ENCODE data around the gene ZBP1.

ZBP1 gene

GRCh38 chr20:57658833-57659516 is 38.7 kb upstream of the ZBP1 start:
- DNase-seq, result no peak

DNA sequence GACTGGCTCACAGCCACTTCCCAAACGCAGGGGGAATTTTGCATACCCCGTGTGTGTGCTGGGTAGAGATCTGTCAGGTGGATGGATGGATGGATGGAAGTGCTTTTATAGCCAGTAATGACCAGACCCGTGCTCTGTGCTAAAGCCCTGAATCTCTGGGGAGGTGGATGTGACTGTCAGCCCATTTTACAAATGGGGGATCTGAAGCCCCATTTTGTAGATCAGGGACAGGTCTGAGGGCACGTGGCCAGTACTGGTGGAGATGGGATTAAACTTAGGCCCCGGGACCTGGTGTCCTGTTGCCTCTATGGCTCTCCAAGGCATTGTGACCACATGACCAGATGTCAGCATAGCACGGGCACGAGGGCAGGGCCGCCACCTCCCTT is 38.2 kb upstream of the ZBP1 start:
- DNase-seq, result no peak

DNA sequence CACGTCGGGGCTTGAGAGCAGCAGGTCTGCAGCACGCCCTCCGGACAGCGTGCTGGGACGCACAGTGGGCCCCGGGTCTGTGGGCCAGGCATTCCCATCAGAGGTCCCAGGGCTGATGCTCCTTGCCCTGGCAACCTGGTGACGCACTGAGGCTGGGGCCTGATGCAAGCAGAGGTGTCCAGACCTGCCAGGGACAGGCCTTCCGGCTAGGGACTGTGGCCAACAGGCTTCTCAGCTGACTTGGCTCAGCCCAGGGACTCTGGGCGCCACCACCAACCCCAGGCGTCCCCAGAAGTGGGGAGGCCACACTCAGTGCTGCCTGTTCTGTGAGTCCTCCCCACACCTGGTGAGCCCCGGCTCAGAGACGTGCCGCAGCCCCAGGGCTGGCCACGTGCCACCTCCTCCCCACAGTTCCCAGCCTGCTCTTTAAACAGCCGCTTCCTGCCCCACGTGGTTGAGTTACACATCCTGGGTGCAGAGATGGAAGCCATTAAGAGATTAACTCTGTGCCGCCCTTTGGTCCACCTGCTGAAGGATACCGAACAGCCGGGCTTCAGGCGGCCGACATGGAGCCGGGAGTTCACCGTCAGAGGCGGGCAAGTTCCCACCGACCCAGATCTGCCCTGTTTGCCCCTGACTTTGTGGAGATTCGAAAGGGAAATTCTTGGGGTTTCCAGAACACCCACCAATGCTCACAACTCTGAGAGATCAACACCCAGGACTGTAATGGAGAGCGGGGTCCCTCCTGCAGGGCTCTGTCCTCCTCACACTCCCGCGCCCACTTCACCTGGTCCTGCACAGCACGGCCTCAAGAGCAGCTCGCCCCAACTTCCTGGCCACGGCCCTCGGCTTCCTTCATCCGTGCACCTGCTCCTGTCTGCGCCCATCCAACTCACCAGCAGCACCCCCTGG is 37.6 kb upstream of the ZBP1 start:
- DNase-seq, result peak in 4 of 56 donors; percentile 18 to 60 (median 36)

GRCh38 chr20:57656821-57657534 is 36.8 kb upstream of the ZBP1 start:
- DNase-seq, result no peak

- no peak for DNase-seq
These were observed 36.1 kb upstream of the ZBP1 start for GRCh38 chr20:57656252-57656820.

- DNase-seq, result no peak
These were observed 35.6 kb upstream of the ZBP1 start for GRCh38 chr20:57655809-57656155.

GRCh38 chr20:57654998-57655808 is 35.0 kb upstream of the ZBP1 start:
- DNase-seq, result no peak

- peak in 15 of 56 donors; percentile 14 to 64 (median 34) for DNase-seq
These were observed 34.3 kb upstream of the ZBP1 start for GRCh38 chr20:57654363-57654997.

DNA sequence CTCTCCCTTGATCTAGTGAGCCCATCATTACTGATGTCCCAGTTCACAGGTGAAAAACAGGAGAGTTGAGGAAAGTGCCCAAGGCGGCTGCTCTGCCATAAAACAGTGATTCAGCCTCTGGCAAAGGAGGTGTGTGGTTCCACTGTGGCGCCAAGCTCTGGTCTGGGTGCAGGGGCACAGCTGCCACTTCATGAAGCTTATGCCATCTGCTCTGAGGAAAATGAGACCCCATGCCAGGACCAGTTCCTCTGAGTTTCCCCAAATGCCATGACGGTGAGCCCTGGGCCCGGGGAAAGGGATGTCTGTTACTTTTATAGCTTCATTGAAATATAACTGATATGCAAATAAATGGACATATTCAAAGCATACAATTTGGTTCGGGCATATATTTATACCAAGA is 33.7 kb upstream of the ZBP1 start:
- DNase-seq, result no peak

GRCh38 chr20:57653546-57653900 is 33.3 kb upstream of the ZBP1 start:
- no peak for DNase-seq

DNA sequence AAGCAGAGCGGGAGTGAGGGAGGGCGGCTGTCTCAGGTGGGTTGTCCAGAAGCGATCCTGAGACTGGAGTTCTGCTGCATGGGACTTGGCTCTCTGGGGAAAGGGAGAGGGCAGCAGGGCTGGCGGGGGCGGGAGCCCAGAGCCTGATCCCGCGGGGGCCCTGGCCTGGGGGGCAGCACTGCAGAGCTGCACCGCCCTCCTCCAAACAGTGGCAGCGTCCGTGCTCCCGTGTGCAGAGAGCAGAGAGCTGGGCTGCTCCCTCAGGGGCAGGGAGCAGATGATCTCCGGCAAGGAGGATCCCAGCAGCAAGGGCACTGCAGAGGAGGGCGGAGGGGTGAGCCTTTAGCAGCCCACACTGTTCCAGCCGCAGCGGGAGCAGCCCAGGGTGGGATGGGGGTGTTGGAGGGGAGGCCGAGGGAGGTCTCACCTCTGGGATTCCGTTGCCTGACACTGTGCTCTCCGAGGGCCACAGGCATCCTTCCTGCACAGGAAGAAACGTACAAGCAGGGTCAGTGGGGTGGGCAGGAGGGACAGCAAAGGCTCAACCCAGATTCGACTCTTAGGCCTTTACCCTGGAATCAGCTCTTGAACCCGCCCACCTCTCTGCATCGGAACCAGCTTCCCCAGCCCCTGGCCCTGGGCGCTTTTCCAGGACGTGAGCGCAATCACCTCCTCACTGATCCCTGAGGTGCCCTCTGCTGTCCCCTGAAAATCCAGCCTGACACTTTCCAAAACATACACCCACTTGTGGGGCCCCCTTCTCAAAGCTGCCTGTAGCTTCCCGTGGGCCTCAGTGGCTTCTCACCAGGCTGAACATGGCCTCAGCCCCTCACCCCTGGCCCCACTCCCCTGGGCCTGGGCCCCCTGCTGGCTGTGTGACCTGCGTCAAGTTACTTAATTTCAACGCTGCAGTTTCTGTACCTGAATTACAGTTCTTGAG is 32.6 kb upstream of the ZBP1 start:
- DNase-seq, result no peak

- DNase-seq, result no peak
These were observed 31.8 kb upstream of the ZBP1 start for GRCh38 chr20:57651881-57652605.

DNA sequence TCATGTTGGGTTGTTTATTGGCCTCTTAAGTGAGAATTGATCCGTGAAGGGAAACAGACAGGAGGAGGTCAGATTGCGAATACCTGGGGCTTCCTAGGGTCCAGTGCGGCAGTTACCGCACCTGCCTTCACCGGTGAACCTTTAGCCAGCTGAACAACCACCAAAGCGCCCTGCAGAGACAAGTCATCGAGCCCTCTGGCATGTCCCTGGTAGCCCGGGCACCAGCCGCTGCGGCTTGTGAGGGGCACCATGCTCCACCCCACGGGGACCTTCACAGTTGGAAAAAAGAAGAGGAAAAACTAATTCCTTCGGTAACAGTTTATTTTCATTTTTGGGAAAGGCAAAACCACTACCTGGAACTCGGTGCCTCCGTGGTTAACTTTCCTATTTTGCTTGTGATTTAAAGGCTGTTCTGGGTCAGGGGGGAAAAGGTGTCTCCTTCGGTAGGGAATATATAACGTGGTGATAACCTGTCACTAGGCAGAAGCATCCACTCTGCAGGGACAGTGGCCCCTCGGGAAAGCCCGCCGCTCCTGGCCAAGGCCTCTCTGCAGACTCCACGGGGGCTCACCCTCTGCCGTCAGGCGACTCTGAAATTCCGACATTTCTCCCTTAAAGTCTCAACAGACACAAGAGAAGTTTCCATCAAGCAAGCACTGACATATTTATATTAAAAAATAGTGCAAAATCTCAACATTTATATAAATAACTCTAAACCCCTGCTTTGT is 30.7 kb upstream of the ZBP1 start:
- no peak for DNase-seq

DNA sequence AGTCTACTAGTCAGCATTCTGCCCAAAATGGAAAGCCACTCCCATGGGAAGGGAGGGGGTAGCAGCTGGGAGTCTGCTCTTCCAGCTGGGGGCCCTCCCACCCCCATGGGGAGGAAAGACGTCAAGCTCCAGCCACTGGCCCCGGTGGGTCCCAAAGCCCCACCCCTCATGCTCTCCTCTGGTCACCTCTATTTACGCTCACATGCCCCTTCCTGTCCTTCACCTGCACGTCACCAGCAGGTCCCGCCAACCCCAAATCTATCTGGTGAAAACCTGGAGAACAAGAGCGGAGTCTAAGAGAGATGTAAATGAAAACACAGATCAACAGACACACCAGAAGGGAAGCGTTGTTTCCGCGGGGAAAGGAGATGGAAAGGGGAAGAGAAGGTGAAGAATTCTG is 30.0 kb upstream of the ZBP1 start:
- no peak for DNase-seq

DNA sequence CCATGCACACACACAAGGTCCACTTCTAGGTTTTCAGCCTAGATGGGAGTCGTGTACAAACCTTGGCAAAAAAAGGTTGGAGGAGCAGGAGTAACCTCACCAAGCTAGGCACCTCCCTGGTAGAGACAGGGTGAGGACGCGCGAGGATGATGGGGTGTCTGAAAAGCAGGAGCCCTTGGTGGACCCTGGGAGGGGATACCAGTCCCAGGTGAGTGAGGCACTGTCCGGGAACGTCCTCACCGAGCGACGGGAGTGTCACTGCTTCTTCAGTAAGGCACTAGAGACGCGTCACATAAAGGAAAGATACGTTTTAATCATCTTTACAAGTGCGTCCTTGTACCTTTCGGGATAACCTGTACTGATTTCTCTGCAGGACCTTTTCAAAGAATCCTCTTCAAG is 29.4 kb upstream of the ZBP1 start:
- no peak for DNase-seq

GRCh38 chr20:57648878-57649616 is 28.8 kb upstream of the ZBP1 start:
- no peak for DNase-seq

All from amygdala (tissue), 56 donors.